Calu3 (cell line): ENCODE data around the gene NR1D2. TPM values are rescaled to one million over a fixed set of nuclear protein-coding genes. Genes with fewer than 3 reads are reported as not detected.
"Not testable (repeated sequence)": the region's sequence is repeated elsewhere in the genome, so short reads cannot be mapped to it uniquely, and the experiment has no call there.

Experiments used
- BruUV-seq: library from RNA; stranded (reverse); fragments of 400-500 nt; replicated peaks from 2 replicates; lab custom pipeline; 2021; lab: Mats Ljungman, UMichigan
- CTCF ChIA-PET: fragments of 300-600 bp; sonication (Branson Sonifier 250); formaldehyde crosslinking; loops from one replicate; lab custom pipeline; 2022; ENCODE audit warnings: antibody characterized with exemption; lab: Charles Lee
- DNase-seq: peaks from one replicate; pipeline ENCODE4 v3.0.0; 2022
- H3K27ac Mint-ChIP-seq: one replicate; pipeline ENCODE4 v1.8.0; 2022; ENCODE audit warnings: mixed read lengths; ENCODE audit not compliant: unreplicated experiment
- H3K27me3 Mint-ChIP-seq: one replicate; pipeline ENCODE4 v1.8.0; 2022; ENCODE audit warnings: mixed read lengths; ENCODE audit not compliant: unreplicated experiment
- H3K36me3 Mint-ChIP-seq: one replicate; pipeline ENCODE4 v1.8.0; 2022; ENCODE audit warnings: mild to moderate bottlenecking, moderate library complexity, mixed read lengths; ENCODE audit not compliant: insufficient read depth, unreplicated experiment
- H3K4me1 Mint-ChIP-seq: one replicate; pipeline ENCODE4 v1.8.0; 2022; ENCODE audit warnings: mild to moderate bottlenecking, low read depth, mixed read lengths; ENCODE audit not compliant: unreplicated experiment
- H3K4me3 Mint-ChIP-seq: one replicate; pipeline ENCODE4 v1.8.0; 2022; ENCODE audit warnings: mild to moderate bottlenecking, low read depth, moderate library complexity, mixed read lengths; ENCODE audit not compliant: unreplicated experiment
- H3K9me3 Mint-ChIP-seq: one replicate; pipeline ENCODE4 v1.8.0; 2022; ENCODE audit warnings: low read depth, mixed read lengths; ENCODE audit not compliant: unreplicated experiment
- CTCF ChIP-seq: fragments of 200-600 bp; IDR thresholded peaks from one replicate; pipeline ENCODE4 v1.8.0; 2022; ENCODE audit warnings: antibody characterized with exemption; ENCODE audit not compliant: unreplicated experiment
- intact Hi-C: fragments of 100-400 bp; cut with micrococcal nuclease; formaldehyde crosslinking; loops from one replicate; pipeline ENCODE4 v1.10.0; 2022; ENCODE audit not compliant: unreplicated experiment
- total RNA-seq: library from RNA; stranded (reverse); gene quantifications from 2 replicates; pipeline ENCODE4 v1.2.3, GENCODE V29; 2022

The NR1D2 gene
- total RNA-seq, 1 experiment from 2014 or later: 18.9 TPM

GRCh38 chr3:23915537-23916108, 29.5 kb upstream of the NR1D2 start:
- no peak for DNase-seq
- H3K9me3 Mint-ChIP-seq: no peaks in the 10 kb centered on the region
- peak overlapping the region; percentile 98 for H3K27ac Mint-ChIP-seq
- H3K4me3 Mint-ChIP-seq: peak overlapping the region; percentile 68
- H3K27me3 Mint-ChIP-seq: no peaks in the 10 kb centered on the region
- no TSS peak for BruUV-seq
- intact Hi-C loops: loop anchor here (2.0 kb wide), 1 partner anchor 31 kb away; no protein-coding TSS in a partner anchor
- no peak for TF ChIP-seq CTCF
- CTCF ChIA-PET: interaction anchor here (0.5 to 1.0 kb wide), 4 partner anchors 27 to 372 kb away, joined by 3 to 6 read pairs (median 4); no protein-coding TSS in a partner anchor
- peaks cover 52% of the 10 kb centered on the region for H3K36me3 Mint-ChIP-seq
- peaks cover 11% of the 10 kb centered on the region for H3K4me1 Mint-ChIP-seq

DNA sequence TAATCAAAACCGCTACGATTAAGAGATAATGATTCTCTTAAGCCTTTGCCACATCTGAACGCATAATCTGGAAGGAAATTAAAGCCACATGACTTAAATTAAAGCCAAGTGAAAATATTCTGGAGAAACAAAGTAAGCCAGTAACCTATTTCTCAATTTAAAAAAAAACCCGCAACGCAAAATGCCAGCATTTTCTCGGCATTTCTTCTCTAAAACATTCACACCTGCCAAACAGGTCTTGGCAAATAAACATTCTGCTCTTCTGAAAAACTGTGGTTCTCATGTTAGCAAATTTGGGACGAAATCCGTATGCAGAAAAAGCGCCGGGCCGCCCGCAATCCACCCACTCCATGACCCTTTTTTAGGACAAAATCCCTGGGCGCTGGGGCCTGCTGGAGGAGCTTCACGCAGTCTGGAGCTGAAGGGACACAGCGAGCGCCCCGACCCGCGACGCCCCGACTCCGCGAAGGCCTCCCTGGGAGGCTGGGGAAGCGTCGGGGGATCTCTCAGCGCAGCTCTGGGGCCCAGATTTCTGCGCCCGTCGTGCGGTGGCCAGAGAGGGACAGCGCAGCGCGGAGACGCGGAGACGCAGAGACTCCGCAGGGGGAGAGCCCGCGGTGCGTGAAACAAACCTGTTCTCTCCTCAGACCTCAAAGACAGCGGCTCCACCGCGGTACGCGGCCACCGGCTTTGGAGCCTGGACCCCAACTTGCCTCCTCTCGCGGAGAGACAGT, 28.8 kb upstream of the NR1D2 start:
- Mint-ChIP-seq H3K4me3 (peak overlapping the region; percentile 68), H3K4me1 (peaks cover 11% of the 10 kb centered on the region), H3K27me3 (no peaks in the 10 kb centered on the region), H3K9me3 (no peaks in the 10 kb centered on the region), H3K36me3 (peaks cover 59% of the 10 kb centered on the region), H3K27ac (peak overlapping the region; percentile 98)
- CTCF ChIA-PET: interaction anchor here (0.5 to 1.2 kb wide), 5 partner anchors 28 to 373 kb away, joined by 3 to 6 read pairs (median 5); no protein-coding TSS in a partner anchor
- intact Hi-C loops: loop anchor here (2.0 kb wide), 1 partner anchor 30 kb away; no protein-coding TSS in a partner anchor
- TF ChIP-seq CTCF: no peak
- TSS peak; percentile 40 for BruUV-seq
- no peak for DNase-seq

DNA sequence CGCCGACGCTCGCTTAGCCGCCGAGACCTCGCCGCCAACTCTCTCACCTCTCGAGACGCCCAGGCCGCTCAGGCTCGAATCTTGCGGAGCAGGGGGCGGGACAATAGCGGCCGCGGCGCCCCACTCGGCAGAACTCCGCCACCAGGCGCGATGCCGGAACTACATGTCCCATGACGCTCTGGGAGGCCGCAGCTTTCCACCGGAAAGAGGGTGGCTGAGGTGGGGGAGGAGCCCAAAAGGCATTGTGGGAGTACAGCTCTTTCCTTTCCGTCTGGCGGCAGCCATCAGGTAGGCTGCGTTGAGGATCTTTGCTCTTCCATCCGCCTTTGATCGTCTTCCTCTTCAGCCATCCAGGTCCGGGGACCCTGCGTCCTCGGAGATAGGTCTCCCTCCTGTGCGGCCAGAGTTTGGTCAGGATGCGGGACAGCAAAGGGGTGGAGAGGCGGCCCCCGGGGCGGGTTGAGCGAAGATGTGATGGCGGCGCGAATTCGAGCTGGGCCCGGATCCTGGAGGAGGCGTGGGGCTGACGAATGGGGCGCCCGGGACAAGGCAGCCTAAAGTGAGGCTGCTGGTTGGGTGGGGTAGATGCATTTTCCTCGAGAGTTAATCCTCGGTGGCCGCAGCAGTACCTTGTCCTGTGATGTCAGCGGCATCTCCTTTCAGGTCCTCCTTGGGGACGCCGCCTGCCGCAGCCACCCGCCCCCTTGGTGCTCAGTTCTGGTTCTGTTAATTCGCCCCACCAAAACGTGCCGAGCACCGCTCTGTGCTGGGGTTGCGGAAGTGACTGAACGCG, 28.0 kb upstream of the NR1D2 start, which contains the start of the genes NKIRAS1 and RPL15:
Gene NKIRAS1 (minus strand): TSS at position 105 of the 793 bp plus-strand sequence. CDS start 6,086 bp downstream, outside the sequence.
Gene RPL15 (plus strand): TSS at position 247 of the 793 bp plus-strand sequence. CDS start 728 bp downstream, outside the sequence.
- peak; percentile 40 for TF ChIP-seq CTCF
- H3K27me3 Mint-ChIP-seq: no peaks in the 10 kb centered on the region
- peak within 1 kb of the TSS; percentile 98 for H3K27ac Mint-ChIP-seq
- intact Hi-C loops: loop anchor here (2.0 kb wide), 1 partner anchor 30 kb away; no protein-coding TSS in a partner anchor
- CTCF ChIA-PET: interaction anchor here (0.5 to 1.2 kb wide), 3 partner anchors 29 to 149 kb away, joined by 4 to 6 read pairs (median 5); no protein-coding TSS in a partner anchor
- H3K4me3 Mint-ChIP-seq: peak within 1 kb of the TSS; percentile 68
- peak; percentile 97 for DNase-seq
- no peaks in the 10 kb centered on the region for H3K9me3 Mint-ChIP-seq
- H3K4me1 Mint-ChIP-seq: peaks cover 11% of the 10 kb centered on the region
- BruUV-seq: no TSS peak
- peaks cover 67% of the 10 kb centered on the region for H3K36me3 Mint-ChIP-seq

GRCh38 chr3:23917679-23918303, 27.3 kb upstream of the NR1D2 start:
- peak; percentile 69 for DNase-seq
- intact Hi-C loops: loop anchor here (2.0 kb wide), 1 partner anchor 29 kb away; no protein-coding TSS in a partner anchor
- CTCF ChIA-PET: interaction anchor here (1.2 kb wide), 1 partner anchor 28 kb away, joined by 5 read pairs; no protein-coding TSS in a partner anchor
- H3K36me3 Mint-ChIP-seq: peaks cover 67% of the 10 kb centered on the region
- H3K4me3 Mint-ChIP-seq: peak overlapping the region; percentile 68
- peak overlapping the region; percentile 98 for H3K27ac Mint-ChIP-seq
- not testable (repeated sequence) for H3K9me3 Mint-ChIP-seq, BruUV-seq, H3K27me3 Mint-ChIP-seq
- peaks cover 11% of the 10 kb centered on the region for H3K4me1 Mint-ChIP-seq

GRCh38 chr3:23918331-23918730, 26.8 kb upstream of the NR1D2 start:
- H3K27me3 Mint-ChIP-seq, intact Hi-C loops, BruUV-seq, H3K9me3 Mint-ChIP-seq, DNase-seq: not testable (repeated sequence)
- Mint-ChIP-seq H3K4me3 (peak overlapping the region; percentile 68), H3K36me3 (peaks cover 67% of the 10 kb centered on the region), H3K4me1 (peaks cover 11% of the 10 kb centered on the region), H3K27ac (peak overlapping the region; percentile 98)
- CTCF ChIA-PET: interaction anchor here (0.5 kb wide), 1 partner anchor 44 kb away, joined by 3 read pairs; no protein-coding TSS in a partner anchor
